Mucosa of descending colon (tissue), 3 donors: ENCODE results near the gene EXTL1. TPM values are rescaled to one million over a fixed set of nuclear protein-coding genes. Genes with fewer than 3 reads are reported as not detected.

Source experiments
- ATAC-seq: fragments of 200-7000 bp; cut with Tn5 transposase; one replicate; pipeline ENCODE4 v1.9.1; 2020; ENCODE audit warnings: mild to moderate bottlenecking, moderate library complexity
- DNase-seq, 3 donors: peaks; one replicate each; pipeline ENCODE4 v3.0.0-alpha.2; 2020
- H3K36me3 ChIP-seq: fragments of 200-600 bp; one replicate; pipeline ENCODE4 v1.8.0; 2021; ENCODE audit warnings: low read depth, mild to moderate bottlenecking
- H3K4me1 ChIP-seq: fragments of 200-600 bp; one replicate; pipeline ENCODE4 v1.8.0; 2021; ENCODE audit warnings: low read depth, mild to moderate bottlenecking
- H3K4me3 ChIP-seq: fragments of 200-600 bp; one replicate; pipeline ENCODE4 v1.8.0; 2021; ENCODE audit warnings: mild to moderate bottlenecking
- H3K9me3 ChIP-seq: fragments of 200-600 bp; one replicate; pipeline ENCODE4 v1.8.0; 2021; ENCODE audit warnings: mild to moderate bottlenecking
- intact Hi-C, 2 donors: fragments of 100-400 bp; cut with DNase I in 1 of 2; cut with micrococcal nuclease in 1 of 2; formaldehyde crosslinking; loops; one replicate each; pipeline versions ENCODE4 v1.11.0 to v1.11.1; 2022; cut with DNase I, micrococcal nuclease
- total RNA-seq, 3 donors: library from RNA; stranded (reverse); fragmentation: NEBNext Ultra II Directional in 2 of 3; extraction: Animal tissue kit (Norgen Biotek cat#: 25700) in 2 of 3; gene quantifications; one replicate each; pipeline versions ENCODE4 v1.2.1 to v1.2.4, GENCODE V29; 2021 to 2023
- TF ChIP-seq, protein P1 (sequence below): fragments of 200-600 bp; IDR thresholded peaks from one replicate; pipeline ENCODE4 v1.8.0; 2022; ENCODE audit warnings: antibody characterized with exemption, mild to moderate bottlenecking
- donor health status: DM: no; HTN: no; CAD: no; lungs with moderate emphysema.
- donor health status: DM: no; HTN: no; CAD: no.
- donor health status: DM: no; HTN: yes; CAD: no.

The EXTL1 gene
- total RNA-seq, 3 donors from 2014 or later: 0.14 to 1.7 TPM; not detected in 1

DNA sequence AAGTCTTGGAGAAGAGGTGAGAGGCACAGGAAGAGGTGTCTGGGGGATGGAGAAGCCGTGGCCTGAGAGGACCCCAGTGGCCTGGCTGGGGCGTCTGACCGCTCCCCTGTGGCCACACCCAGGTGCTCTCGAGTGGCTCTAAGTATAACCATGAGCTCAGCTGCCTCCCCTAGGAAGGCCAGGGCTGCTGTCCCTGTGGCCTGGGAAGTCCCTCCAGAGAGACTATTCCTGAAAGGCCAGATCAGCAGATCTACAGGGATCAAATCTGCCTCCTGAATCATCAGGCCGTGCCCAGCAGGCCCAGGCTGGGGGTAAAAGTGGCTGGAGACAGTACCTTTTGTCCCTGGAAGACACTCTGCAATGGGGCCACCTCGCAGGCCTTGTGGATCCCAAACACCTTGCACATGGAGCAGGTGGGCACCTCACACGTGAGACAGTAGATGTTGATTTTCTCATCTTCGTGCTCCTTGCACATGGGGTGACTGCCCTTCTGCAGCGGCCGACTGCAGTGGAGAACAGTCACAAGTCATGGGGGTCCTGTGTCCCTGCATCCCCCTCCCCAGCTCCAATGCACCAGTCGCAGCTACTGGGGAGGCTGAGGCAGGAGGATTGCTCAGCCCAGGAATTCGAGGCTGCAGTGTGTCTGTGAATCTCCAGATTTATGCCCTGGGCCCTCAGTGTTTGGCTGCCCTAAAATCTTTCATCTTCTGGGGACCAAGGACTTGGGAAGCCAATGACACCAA lies 39.4 kb downstream of the EXTL1 start:
- no peaks in the 10 kb centered on the region for H3K4me1 ChIP-seq
- no peak overlapping the region for H3K4me3 ChIP-seq
- TF ChIP-seq, protein P1, sequence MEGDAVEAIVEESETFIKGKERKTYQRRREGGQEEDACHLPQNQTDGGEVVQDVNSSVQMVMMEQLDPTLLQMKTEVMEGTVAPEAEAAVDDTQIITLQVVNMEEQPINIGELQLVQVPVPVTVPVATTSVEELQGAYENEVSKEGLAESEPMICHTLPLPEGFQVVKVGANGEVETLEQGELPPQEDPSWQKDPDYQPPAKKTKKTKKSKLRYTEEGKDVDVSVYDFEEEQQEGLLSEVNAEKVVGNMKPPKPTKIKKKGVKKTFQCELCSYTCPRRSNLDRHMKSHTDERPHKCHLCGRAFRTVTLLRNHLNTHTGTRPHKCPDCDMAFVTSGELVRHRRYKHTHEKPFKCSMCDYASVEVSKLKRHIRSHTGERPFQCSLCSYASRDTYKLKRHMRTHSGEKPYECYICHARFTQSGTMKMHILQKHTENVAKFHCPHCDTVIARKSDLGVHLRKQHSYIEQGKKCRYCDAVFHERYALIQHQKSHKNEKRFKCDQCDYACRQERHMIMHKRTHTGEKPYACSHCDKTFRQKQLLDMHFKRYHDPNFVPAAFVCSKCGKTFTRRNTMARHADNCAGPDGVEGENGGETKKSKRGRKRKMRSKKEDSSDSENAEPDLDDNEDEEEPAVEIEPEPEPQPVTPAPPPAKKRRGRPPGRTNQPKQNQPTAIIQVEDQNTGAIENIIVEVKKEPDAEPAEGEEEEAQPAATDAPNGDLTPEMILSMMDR: no peak
- no peaks in the 10 kb centered on the region for H3K36me3 ChIP-seq
- intact Hi-C loops: no loop called here
- ATAC-seq (no peak), DNase-seq (no peak)
- no peaks in the 10 kb centered on the region for H3K9me3 ChIP-seq

DNA sequence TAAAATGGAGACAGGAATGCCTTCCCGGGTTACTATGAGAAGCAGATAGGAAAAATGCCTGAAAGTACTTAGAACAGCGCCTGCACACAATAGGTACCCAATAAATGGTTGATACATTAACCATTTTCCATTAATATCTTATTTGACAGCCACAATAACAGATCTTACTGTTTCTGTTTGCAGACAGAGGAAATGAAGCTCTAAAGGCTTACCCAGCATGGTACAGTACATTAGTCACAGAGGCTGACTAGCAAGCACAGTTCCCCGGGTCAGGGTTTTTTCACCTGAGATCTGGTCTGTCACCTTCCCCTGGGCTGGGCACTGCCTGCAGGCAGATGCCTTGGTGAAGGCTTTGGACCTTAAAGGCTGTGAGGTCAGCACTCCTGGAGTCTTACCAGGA lies 43.0 kb downstream of the EXTL1 start:
- intact Hi-C loops: no loop called here
- Histone ChIP-seq H3K36me3 (no peaks in the 10 kb centered on the region), H3K9me3 (no peaks in the 10 kb centered on the region), H3K4me1 (no peaks in the 10 kb centered on the region), H3K4me3 (no peak overlapping the region)
- ATAC-seq (no peak), DNase-seq (no peak)
- TF ChIP-seq, protein P1: no peak

DNA sequence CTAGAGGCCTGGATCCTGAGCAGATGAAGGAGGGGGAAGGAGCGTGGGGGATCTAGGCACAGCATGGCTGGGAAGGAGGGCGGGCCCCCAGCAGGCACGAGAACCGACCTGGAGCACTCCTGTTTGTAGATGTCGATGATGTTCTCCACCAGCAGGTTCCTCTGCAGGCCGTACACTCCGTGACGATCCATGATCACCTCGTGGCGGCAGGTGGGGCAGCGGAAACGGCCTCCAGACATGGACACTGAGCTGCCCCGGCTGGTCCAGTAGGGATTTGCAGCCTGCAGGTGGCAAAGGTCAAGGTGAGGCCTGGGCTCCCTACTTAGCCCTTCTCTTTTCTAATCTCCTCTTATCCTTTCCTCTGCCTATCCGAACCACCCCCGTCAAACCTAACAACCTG lies 44.6 kb downstream of the EXTL1 start:
- TF ChIP-seq, protein P1: no peak
- no peak for DNase-seq
- Histone ChIP-seq H3K4me3 (no peak overlapping the region), H3K4me1 (no peaks in the 10 kb centered on the region), H3K9me3 (no peaks in the 10 kb centered on the region), H3K36me3 (no peaks in the 10 kb centered on the region)
- no peak for ATAC-seq
- intact Hi-C loops: no loop called here

DNA sequence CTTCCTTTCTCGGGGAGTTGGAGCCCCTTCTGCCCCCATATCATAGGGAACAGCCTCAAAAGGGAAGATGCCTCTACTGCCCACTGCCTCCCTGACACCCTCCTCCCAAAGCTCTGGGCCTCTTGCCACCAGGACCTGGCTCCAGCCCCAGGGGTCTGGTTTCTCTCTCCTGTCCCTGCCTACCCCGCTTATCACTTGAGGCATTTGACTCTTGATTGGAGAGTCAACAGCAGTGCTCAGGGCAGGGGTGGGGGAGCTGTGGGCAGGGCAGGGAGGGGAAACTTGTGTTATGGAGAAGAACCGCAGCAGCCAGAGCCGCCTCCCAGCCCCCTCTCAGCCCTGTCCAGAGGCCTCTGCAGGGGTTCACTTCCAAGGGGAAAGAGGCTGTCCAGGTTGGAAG lies 45.3 kb downstream of the EXTL1 start:
- intact Hi-C loops: no loop called here
- H3K4me1 ChIP-seq: no peaks in the 10 kb centered on the region
- H3K36me3 ChIP-seq: no peaks in the 10 kb centered on the region
- ATAC-seq (no peak), DNase-seq (no peak)
- TF ChIP-seq, protein P1: no peak
- H3K4me3 ChIP-seq: no peak overlapping the region
- H3K9me3 ChIP-seq: no peaks in the 10 kb centered on the region

DNA sequence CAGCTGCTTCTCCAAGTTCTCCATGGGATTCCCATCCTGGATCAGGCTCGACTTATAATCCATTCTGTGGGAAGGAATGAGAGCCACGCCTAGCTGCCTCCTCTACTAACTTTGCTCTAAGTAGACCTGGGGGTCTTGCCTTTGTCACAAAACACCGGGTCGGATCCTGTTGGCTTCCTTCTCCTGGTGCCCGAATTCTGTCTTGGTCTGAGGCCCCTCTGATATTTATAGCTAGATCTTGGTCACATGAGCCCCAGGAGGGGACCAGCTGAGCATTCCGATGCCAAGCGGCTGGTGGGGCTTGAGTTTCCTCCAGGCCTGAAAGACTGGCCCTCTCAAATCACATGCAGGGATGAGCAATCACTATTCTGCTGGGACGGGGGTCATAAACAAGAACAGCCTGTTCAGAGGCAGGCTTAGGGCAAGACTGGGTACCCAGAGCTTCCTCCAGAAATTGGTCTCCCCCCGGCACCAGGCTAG lies 45.9 kb downstream of the EXTL1 start, which contains the start of gene TRIM63:
TSS of gene TRIM63 (minus strand) at position 199 of the 480 bp plus-strand sequence. CDS start at position 63, 136 bp downstream.
- H3K4me1 ChIP-seq: no peaks in the 10 kb centered on the region
- no peak within 1 kb of the TSS for H3K4me3 ChIP-seq
- no peaks in the 10 kb centered on the region for H3K36me3 ChIP-seq
- DNase-seq (no peak), ATAC-seq (no peak)
- TF ChIP-seq, protein P1: no peak
- H3K9me3 ChIP-seq: no peaks in the 10 kb centered on the region
- intact Hi-C loops: no loop called here
